SKM-1 treated with dmso at 0.1 percent for 144 hours (cell line): ENCODE data around the gene TRPM6.
"Not testable (repeated sequence)": the region's sequence is repeated elsewhere in the genome, so short reads cannot be mapped to it uniquely, and the experiment has no call there.

Experiments
- DNase-seq: peaks from one replicate; lab custom pipeline; 2025; ENCODE audit not compliant: unreplicated experiment; lab: John Stamatoyannopoulos, UW

TRPM6 gene, protein sequence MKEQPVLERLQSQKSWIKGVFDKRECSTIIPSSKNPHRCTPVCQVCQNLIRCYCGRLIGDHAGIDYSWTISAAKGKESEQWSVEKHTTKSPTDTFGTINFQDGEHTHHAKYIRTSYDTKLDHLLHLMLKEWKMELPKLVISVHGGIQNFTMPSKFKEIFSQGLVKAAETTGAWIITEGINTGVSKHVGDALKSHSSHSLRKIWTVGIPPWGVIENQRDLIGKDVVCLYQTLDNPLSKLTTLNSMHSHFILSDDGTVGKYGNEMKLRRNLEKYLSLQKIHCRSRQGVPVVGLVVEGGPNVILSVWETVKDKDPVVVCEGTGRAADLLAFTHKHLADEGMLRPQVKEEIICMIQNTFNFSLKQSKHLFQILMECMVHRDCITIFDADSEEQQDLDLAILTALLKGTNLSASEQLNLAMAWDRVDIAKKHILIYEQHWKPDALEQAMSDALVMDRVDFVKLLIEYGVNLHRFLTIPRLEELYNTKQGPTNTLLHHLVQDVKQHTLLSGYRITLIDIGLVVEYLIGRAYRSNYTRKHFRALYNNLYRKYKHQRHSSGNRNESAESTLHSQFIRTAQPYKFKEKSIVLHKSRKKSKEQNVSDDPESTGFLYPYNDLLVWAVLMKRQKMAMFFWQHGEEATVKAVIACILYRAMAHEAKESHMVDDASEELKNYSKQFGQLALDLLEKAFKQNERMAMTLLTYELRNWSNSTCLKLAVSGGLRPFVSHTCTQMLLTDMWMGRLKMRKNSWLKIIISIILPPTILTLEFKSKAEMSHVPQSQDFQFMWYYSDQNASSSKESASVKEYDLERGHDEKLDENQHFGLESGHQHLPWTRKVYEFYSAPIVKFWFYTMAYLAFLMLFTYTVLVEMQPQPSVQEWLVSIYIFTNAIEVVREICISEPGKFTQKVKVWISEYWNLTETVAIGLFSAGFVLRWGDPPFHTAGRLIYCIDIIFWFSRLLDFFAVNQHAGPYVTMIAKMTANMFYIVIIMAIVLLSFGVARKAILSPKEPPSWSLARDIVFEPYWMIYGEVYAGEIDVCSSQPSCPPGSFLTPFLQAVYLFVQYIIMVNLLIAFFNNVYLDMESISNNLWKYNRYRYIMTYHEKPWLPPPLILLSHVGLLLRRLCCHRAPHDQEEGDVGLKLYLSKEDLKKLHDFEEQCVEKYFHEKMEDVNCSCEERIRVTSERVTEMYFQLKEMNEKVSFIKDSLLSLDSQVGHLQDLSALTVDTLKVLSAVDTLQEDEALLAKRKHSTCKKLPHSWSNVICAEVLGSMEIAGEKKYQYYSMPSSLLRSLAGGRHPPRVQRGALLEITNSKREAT (N-terminal part only)

DNA sequence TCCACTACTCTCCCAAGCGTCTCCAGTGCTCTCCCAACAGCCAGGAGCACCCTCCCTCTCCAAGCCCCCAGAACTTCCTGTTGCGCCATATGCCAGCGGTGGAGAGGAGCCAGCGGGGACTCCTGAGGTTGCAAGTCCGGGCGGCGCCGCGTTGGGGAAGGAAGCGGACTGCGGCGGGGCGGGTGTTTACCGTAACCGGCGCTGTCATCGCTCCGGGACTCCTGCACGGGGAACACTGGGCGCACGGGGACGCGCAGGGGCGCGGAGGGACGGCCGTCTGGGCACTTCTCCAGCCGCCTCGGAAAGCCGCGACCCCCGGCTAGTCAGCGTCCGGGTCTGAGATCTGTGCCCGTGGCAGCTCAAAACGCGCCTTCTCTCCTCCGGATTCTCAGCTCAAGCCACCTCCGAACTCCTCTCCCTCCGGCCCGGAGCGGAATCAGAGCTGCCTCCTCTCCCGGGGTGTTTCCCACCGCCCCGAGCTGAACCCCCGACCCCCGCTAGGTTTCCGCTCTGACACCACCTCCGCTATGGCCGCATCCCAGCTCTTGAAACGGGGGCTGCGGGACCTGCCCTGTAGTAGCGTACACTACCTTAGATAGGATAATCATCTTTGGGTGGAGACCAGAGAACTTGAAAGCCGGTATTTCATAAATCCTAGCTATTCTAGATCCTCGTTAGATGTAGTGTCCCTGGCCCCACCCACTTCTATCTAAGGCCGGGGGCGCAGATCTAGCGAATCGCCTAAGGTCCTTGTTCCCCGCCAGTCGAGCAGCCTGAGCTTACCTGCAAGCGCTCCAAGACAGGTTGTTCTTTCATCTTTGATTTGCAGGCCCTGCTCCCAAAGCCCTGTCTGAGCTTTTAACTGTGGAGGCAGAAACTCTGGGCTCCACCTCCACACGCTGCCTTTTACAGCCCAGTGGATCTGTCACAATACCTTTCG, at the start of gene TRPM6:
TRPM6 (minus strand) TSS at position 881 of the 940 bp plus-strand sequence; CDS start at position 816, 65 bp downstream.
- peak; percentile 39 for DNase-seq

DNA sequence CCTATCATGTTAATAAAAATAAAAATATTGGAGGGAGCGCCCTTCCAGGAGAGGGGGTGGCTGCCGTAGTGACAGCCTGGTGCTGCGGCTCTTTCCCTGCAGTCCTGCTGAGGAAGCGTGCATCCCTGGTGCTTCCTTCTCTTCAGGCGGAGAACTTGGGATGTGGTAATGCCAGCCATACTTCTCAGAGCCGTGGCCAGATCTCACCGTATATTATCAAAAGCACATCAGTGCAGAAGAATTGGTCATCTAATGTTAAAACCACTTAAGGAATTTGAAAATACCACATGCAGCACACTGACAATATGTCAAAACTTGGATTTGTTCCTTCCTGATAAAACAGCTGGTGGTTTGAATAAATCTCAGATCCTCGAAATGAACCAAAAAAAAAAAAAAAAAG, 47.3 kb upstream of the TRPM6 start:
- no peak for DNase-seq

DNA sequence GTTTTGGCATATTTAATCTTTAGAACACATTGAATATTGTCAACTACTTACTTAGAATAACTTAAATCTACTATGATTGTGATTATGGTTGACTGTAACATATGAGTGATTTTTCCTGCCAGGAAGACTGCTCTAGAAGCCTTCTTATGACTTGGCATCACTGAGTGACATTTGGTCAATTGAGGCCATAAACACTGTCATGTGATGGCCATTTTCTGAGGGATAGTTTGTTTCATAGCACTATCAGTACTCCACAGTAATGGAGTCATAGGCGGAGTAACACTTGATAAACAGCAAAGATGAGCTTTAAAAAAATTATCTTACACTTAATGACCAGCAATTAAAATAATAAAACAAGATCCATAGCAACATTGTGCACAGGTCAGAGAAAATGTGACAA, 34.0 kb upstream of the TRPM6 start:
- no peak for DNase-seq

DNA sequence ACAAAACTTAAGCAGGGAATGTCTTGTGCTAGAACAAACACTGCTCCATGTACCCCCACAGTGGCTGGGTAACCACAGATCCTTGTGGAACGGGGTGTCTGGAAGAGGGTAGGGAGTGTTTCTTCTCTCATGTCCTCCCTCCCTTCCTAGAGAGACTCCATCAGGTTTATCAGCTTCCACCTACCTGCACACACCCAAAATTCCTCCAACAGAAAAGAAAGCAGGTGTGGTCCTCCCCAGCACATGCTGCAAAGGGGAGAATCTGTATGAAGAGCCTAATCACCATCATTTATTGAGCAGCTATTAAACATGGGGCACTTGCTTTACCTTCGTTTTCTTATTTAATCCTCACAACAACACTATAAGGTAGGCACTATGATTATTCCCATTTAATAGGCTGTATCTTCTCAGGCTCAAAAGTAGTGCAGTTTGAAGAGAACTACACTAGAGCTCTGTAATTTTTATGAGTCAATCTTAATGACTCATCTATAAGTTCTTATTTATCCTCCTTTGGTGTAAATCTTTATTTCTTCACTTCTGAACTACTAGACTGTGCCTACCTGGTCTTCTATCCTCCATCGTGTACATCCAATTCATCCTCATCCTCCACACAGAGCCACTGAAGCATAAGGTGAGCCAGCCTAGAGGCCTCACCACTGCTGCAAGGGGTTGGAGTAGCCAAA, 33.4 kb upstream of the TRPM6 start:
- no peak for DNase-seq

DNA sequence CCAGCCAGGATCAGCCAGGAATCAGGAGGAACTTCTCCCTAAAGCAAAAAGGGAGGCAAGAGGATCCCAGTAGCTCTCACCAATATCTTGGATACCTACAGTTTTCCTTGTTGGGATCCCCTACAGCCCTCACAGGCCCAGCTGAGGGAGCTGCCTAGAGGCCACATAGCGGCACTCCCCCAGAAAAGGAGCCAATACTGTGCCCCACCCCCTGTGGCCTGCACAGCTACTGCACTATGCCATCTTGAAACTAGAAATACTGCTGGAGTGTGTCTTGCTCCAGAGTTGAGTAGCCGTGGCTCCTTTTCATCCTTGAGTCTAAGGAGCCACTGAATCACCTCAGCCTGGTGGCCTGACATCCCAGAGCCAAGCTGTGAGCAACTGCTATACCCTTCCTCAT, 22.3 kb upstream of the TRPM6 start:
- DNase-seq: no peak

DNA sequence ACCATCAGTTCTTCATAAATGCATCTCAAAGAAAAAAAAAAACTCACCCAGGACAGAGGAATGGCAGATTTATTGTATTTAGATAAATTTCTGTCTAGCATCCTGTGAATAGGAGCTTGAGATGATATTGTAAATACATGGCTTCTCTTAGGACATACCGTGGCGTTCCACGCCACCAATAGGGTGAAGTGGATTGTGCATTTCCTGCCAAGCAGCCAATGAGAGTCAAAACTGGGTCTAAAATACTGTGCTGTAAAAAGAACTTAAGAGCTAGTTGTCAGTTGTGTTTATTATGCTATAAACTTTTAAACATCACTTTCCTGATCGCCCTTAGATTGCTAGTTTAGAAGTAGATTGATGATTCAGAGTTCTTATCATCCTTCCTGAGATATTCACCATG, 20.9 kb upstream of the TRPM6 start:
- DNase-seq: no peak

DNA sequence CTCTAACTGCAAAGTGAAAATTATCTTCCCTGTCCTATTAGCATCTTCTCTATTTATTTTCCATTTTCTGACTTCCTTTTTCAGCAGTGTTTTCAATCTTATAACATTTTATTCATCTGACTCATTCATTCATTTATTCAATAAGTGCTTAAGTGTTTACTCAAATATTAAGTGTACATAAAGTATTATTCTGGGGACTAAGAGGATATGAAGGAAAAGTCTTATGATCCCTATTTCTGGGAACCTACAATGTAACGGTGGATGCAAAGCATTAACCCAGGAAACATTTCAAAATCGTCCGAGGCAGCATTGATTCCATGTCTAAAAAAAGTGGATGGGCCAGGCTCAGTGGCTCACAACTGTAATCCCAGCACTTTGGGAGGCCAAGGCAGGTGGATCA, 19.4 kb upstream of the TRPM6 start:
- DNase-seq: no peak

DNA sequence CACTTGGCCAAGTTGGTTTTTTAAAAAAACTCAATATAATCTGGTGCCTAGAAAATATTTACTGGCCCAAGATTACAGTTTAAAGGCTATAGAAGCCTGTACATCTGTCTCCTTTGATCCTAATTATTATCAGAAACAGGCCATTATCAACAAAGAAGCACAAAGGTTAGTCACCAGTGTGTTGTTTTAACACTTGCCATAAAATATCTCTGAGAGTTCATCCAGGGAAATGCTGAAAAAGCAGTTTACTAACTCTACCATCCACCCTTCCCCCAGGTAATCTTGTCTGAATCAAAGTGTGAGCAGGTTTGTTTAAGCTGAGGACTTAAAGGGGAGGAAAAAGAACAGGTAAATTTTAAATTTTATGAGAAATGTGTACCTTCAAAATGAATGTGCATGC, 13.3 kb upstream of the TRPM6 start:
- no peak for DNase-seq

DNA sequence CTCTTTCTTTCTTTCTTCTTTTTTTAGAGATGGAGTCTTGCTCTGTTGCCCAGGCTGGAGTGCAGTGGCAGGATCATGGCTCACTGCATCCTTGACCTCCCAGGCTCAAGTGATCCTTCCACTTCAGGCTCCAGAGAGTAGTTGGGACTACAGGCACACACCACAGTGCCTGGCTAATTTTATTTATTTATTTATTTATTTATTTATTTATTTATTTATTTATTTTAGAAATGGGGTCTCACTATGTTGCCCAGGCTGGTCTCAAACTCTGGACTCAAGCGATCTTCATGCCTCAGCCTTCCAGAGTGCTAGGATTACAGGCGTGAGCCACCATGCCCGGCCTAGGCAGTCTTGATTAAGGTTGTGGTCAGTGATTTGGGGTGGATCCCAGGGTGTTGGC, 728 bp upstream of the TRPM6 start:
- DNase-seq: not testable (repeated sequence)

DNA sequence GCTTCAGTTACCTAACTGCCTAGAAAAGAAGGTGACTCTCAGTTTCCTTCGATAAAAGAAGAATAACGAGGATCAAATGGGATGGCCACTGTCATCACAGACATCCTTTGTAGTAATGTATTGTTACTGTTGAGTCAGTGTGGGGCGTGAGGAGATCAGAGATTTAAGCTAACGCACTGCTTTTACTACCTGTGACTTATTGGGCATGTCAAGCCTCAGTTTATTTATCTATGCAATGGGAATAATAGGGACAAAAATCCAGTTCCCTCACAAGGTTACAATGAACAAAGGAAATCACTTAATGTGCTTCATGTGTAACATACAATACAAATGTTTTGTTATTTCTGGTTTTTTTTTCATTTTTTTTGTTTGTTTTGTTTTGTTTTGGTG, 255 bp upstream of the TRPM6 start:
- no peak for DNase-seq

DNA sequence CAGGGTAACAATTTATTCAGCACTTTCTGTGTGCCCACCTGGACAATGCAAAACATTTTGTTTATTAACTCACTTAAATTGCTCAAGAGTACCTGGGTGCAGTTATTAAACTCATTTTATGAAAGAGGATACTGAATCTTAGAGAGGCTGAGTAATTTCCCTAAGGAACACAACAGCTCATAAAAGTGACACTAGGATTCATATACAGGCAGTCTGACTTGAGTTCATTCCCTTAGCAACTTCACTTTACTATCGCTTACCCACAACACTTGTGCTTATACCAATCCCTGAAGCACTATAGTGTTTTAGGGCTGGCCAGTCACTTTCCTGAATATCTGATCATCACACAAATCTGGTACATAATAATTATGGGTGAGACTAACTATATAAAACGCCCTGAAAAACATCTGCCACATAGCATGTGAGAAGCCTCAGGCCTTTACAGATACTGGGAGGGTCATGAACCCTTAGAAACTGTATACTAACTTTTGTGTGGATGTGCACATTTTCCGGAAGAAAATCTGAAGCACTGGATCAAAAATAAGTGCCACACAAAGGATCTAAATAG, 11.3 kb downstream of the TRPM6 start:
- DNase-seq: no peak

DNA sequence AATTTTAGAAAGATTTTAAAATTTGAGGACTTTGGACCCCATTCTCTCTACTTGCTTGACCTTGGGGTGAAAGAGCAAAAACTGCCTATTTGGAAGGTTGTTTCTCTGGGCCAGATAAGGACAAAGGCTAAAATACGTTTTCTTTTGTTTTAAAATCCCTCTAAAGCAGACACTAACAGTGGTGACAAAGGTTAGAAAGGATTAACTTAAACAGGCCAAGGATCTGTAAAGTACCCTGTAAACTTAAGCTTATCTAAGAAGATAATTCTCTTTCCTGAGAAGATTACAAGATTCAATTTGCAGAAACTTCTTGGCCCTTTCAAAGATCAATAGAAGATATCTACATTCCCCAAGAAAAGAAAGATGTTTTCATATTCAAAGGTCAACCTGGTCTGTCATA, 12.1 kb downstream of the TRPM6 start:
- DNase-seq: no peak

DNA sequence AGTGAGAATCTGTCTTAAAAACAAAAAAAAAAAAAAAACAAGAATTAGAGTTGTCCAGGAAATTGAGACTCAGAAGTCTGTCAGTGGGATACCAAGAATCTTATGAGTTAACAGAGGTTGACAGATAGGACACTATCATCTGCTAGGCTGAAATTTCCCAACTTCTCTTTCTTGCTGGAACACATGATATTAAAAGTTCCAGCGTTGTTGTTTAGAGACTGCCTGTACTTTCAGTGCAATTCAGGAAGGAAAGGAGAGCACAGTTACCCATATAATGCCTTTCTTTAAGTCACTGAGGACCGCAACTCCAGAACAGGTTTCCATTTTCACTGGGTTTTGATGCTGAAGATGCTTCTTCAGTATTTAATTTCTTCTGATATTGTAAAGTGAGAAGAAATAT, 13.5 kb downstream of the TRPM6 start:
- DNase-seq: no peak

DNA sequence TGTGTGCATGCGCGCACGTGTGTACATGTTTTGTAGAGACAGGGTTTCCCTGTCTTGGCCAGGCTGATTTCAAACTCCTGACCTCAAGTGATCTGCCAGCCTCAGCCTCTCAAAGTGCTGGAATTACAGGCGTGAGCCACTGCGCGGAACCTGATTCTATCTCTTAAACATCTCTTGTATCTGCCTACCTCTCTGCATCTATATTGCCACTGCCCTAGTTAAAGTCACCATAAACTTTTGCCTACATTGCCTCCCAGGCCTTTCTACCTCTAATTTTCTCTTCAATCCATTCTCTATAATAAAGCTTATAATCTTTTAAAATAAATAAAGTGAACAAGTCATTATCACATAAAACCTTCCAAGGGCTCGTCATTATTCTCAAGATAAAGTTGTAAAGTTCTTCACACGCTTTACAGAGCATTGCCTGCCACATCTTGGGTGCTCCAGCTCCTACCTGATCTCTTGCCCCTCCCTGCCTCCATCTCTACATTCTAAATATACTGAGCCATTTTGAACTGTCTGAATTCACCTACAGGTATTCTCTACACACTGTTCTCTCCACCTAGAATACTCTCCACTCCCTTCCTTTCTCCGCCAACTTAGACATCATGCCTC, 15.0 kb downstream of the TRPM6 start:
- DNase-seq: no peak

DNA sequence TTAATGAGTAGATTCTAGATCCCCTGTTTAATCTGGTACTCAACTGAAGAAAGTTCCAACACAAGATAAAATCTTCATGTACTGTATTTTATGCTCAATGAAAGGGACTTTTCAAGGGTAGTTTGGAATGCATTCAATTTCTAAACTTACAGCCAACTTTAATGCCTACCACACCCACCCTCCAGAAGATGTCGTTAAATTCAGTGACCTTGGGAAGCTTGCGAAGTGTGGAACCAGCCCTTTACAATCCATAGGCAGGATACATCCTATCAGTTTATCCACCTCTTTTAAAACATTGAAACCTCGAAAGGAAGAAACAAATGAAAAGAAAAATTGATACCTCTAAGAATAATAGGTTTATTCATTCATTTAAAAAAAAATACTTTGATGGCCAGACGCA, 20.2 kb downstream of the TRPM6 start:
- DNase-seq: no peak

DNA sequence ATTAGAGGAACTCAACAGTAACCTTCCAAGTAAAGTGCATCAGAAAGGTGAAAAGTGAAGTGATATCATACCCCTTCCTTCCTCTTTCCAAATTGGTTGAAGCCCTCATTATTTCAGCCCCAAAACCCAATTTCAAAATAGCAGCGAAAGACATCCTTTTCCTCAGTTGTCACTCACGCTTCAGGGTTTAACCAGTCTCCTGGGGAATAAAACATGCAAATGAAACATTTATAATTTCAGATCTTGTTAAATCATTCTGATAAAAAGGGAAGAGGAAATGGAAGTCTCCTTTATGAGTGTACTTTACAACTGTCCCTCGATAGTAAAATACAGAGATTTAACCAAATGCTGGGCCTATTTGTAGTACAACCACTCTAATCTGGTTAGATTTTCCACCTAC, 22.5 kb downstream of the TRPM6 start:
- DNase-seq: peak; percentile 62

DNA sequence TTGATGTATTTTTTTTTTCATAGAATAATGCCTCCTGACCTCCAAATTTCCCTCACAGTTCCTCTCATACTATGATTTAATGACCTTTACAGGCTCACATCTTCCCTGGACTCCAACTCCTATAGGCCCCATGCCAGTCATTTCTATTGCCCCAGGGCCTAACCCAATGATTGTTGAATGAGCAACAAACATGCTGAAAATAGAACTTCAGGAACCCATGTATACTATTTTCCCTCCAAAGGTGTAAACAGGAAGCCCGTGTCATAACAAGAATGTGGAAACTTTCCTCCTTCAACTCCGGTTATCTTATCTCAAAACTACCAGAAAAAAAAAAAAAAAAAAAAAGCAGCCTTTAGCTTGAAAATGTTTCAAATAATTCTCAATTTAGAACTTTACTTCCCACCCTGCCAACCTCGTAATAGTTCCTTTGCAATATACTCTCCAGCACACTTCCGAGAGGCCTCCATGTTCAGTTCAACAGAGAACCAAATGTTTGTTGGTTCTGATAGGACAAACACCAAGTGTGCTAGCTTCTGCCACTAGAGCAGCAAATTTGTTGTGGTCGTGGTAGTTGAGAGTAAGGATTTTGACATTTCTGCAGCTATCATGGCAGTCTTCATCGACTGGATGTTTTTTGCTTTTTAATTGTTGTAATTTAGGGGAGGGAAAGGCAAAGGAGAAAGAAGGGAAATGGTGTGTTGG, 25.8 kb downstream of the TRPM6 start:
- DNase-seq: no peak

DNA sequence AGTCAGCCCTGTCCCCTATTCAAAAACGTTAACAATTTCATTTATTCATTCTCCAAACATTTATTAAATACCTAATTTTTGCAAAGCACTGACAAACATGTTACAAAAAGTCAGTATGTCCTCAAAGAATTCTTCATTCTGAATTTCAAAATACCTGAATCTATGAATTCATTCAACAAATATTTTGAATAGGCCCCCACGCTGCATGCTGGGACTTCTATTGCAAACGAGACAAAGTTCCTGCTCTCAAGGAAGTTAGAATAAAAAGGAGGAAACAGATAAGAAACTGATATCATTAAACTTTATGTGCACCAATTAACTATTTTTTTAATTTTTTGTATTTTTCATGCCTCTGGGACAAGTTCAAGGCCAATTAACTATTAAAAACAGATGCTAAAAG, 26.6 kb downstream of the TRPM6 start:
- DNase-seq: no peak
